ENCODE results near the gene ACP7.
"Not testable (repeated sequence)": the region's sequence is repeated elsewhere in the genome, so short reads cannot be mapped to it uniquely, and the experiment has no call there.

ACP7 gene

GRCh38 chr19:39085392-39085791 is 1.2 kb downstream of the ACP7 start:
- no peaks in the 10 kb centered on the region for H3K36me3 ChIP-seq
- no peak for TF ChIP-seq CTCF (IDR thresholded peaks at IDR 0.05; ENCODE audit: low read depth, low read length)
- H3K4me3 ChIP-seq (ENCODE audit: low read depth, low read length), result no peak overlapping the region
- H3K27me3 ChIP-seq, result peaks cover 84% of the 10 kb centered on the region
- no peak for DNase-seq
- H3K9me3 ChIP-seq, result no peaks in the 10 kb centered on the region
- no peaks in the 10 kb centered on the region for H3K4me1 ChIP-seq

- no peak for TF ChIP-seq CTCF (IDR thresholded peaks at IDR 0.05; ENCODE audit: low read depth, low read length)
- no peaks in the 10 kb centered on the region for H3K4me1 ChIP-seq
- no peaks in the 10 kb centered on the region for H3K9me3 ChIP-seq
- no peak overlapping the region for H3K4me3 ChIP-seq (ENCODE audit: low read depth, low read length)
- no peaks in the 10 kb centered on the region for H3K36me3 ChIP-seq
- no peak for DNase-seq
- peaks cover 74% of the 10 kb centered on the region for H3K27me3 ChIP-seq
These were observed 2.2 kb downstream of the ACP7 start for GRCh38 chr19:39086386-39086785.

GRCh38 chr19:39087907-39088686 is 3.9 kb downstream of the ACP7 start:
- Histone ChIP-seq H3K9me3 (no peaks in the 10 kb centered on the region), H3K36me3 (no peaks in the 10 kb centered on the region), H3K4me3 (ENCODE audit: low read depth, low read length) (no peak overlapping the region), H3K27me3 (peaks cover 64% of the 10 kb centered on the region), H3K4me1 (no peaks in the 10 kb centered on the region)
- TF ChIP-seq CTCF (IDR thresholded peaks at IDR 0.05; ENCODE audit: low read depth, low read length), result no peak
- no peak for DNase-seq

- not testable (repeated sequence) for H3K9me3 ChIP-seq; DNase-seq; H3K4me1 ChIP-seq; H3K36me3 ChIP-seq; H3K4me3 ChIP-seq (ENCODE audit: low read depth, low read length)
- H3K27me3 ChIP-seq, result peaks cover 57% of the 10 kb centered on the region
These were observed 5.8 kb downstream of the ACP7 start for GRCh38 chr19:39090016-39090415.

- Histone ChIP-seq H3K27me3 (peaks cover 52% of the 10 kb centered on the region), H3K4me1 (no peaks in the 10 kb centered on the region), H3K9me3 (no peaks in the 10 kb centered on the region), H3K36me3 (no peaks in the 10 kb centered on the region), H3K4me3 (ENCODE audit: low read depth, low read length) (no peak overlapping the region)
- TF ChIP-seq CTCF (IDR thresholded peaks at IDR 0.05; ENCODE audit: low read depth, low read length), result no peak
- DNase-seq, result no peak
These were observed 6.7 kb downstream of the ACP7 start for GRCh38 chr19:39090881-39091280.

GRCh38 chr19:39095799-39096540 is 11.8 kb downstream of the ACP7 start:
- not testable (repeated sequence) for H3K4me1 ChIP-seq, DNase-seq
- H3K27me3 ChIP-seq, result peaks cover 38% of the 10 kb centered on the region

GRCh38 chr19:39097299-39097698 is 13.1 kb downstream of the ACP7 start:
- TF ChIP-seq CTCF (IDR thresholded peaks at IDR 0.05; ENCODE audit: low read depth, low read length), result no peak
- peaks cover 32% of the 10 kb centered on the region for H3K27me3 ChIP-seq

More at GRCh38 chr19:39095799-39096540, 11.8 kb downstream of the ACP7 start:
- not testable (repeated sequence) for H3K4me3 ChIP-seq (ENCODE audit: low read depth, low read length); H3K9me3 ChIP-seq; H3K36me3 ChIP-seq

More at GRCh38 chr19:39097299-39097698, 13.1 kb downstream of the ACP7 start:
- Histone ChIP-seq H3K9me3 (no peaks in the 10 kb centered on the region), H3K4me1 (no peaks in the 10 kb centered on the region), H3K36me3 (no peaks in the 10 kb centered on the region), H3K4me3 (ENCODE audit: low read depth, low read length) (no peak overlapping the region)
- DNase-seq, result no peak

Measured in BE2C (cell line).